HG03558 (cell line): ENCODE data around the gene KIF9.
"Not testable (repeated sequence)": the region's sequence is repeated elsewhere in the genome, so short reads cannot be mapped to it uniquely, and the experiment has no call there.

Source experiments
- ATAC-seq: cut with Tn5 transposase; IDR thresholded peaks from one replicate; pipeline ENCODE4 v1.9.1; 2021; ENCODE audit warnings: moderate number of reproducible peaks; ENCODE audit not compliant: unreplicated experiment; ENCODE audit errors: extremely low read depth

Gene KIF9

GRCh38 chr3:47294392-47294791 is 11.8 kb upstream of the KIF9 start:
- no peak for ATAC-seq

- ATAC-seq = no peak
These were observed 11.2 kb upstream of the KIF9 start for GRCh38 chr3:47293822-47294221.

- not testable (repeated sequence) for ATAC-seq
These were observed 9.3 kb upstream of the KIF9 start for GRCh38 chr3:47291754-47292420.

GRCh38 chr3:47291158-47291753 is 8.7 kb upstream of the KIF9 start:
- ATAC-seq = no peak

- ATAC-seq = no peak
These were observed 6.6 kb upstream of the KIF9 start for GRCh38 chr3:47288966-47289910.

GRCh38 chr3:47283591-47284364 is 1.2 kb upstream of the KIF9 start:
- no peak for ATAC-seq

GRCh38 chr3:47283193-47283537 is 566 bp upstream of the KIF9 start:
- ATAC-seq = no peak

- no peak for ATAC-seq
These were observed 2.1 kb downstream of the KIF9 start for GRCh38 chr3:47280519-47280918.

GRCh38 chr3:47276558-47276957 is 6.0 kb downstream of the KIF9 start:
- no peak for ATAC-seq

GRCh38 chr3:47274652-47275051 is 7.9 kb downstream of the KIF9 start:
- no peak for ATAC-seq

GRCh38 chr3:47273564-47273963 is 9.0 kb downstream of the KIF9 start:
- ATAC-seq = no peak

GRCh38 chr3:47270526-47270925 is 12.1 kb downstream of the KIF9 start:
- ATAC-seq = no peak

- ATAC-seq = no peak
These were observed 15.1 kb downstream of the KIF9 start for GRCh38 chr3:47267490-47267824.

GRCh38 chr3:47266709-47267489 is 15.7 kb downstream of the KIF9 start:
- no peak for ATAC-seq

- ATAC-seq = no peak
These were observed 16.7 kb downstream of the KIF9 start for GRCh38 chr3:47265725-47266428.

GRCh38 chr3:47265008-47265407 is 17.6 kb downstream of the KIF9 start:
- no peak for ATAC-seq

GRCh38 chr3:47261301-47261700 is 21.3 kb downstream of the KIF9 start:
- no peak for ATAC-seq

- ATAC-seq = no peak
These were observed 22.0 kb downstream of the KIF9 start for GRCh38 chr3:47260605-47261004.

- no peak for ATAC-seq
These were observed 23.5 kb downstream of the KIF9 start for GRCh38 chr3:47259114-47259513.
